IPS-15b (cell line): ENCODE results near the gene TOX2.

Experiments used
- H3K27me3 ChIP-seq: one replicate; pipeline ENCODE4 v1.6.1; 2013; ENCODE audit warnings: low read length; ENCODE audit not compliant: control insufficient read depth, insufficient read depth
- H3K36me3 ChIP-seq: one replicate; pipeline ENCODE4 v1.6.1; 2013; ENCODE audit warnings: low read length; ENCODE audit not compliant: control insufficient read depth, insufficient read depth
- H3K4me1 ChIP-seq: one replicate; pipeline ENCODE4 v1.6.1; 2013; ENCODE audit warnings: mild to moderate bottlenecking, low read length; ENCODE audit not compliant: control insufficient read depth, insufficient read depth
- H3K4me3 ChIP-seq: one replicate; pipeline ENCODE4 v1.5.1; 2013; ENCODE audit warnings: low read depth, low read length
- H3K9ac ChIP-seq: one replicate; pipeline ENCODE4 v1.6.1; 2013; ENCODE audit warnings: low read depth, mild to moderate bottlenecking, low read length
- H3K9me3 ChIP-seq: one replicate; pipeline ENCODE4 v1.6.1; 2013; ENCODE audit warnings: mild to moderate bottlenecking, low read length; ENCODE audit not compliant: control insufficient read depth, insufficient read depth

The TOX2 gene

GRCh38 chr20:44070139-44070900 lies 155.7 kb downstream of the TOX2 start:
- Histone ChIP-seq H3K36me3 (no peaks in the 10 kb centered on the region), H3K4me1 (no peaks in the 10 kb centered on the region), H3K9me3 (no peaks in the 10 kb centered on the region), H3K9ac (no peak overlapping the region), H3K27me3 (no peaks in the 10 kb centered on the region), H3K4me3 (no peak overlapping the region)

- no peaks in the 10 kb centered on the region for H3K9me3 ChIP-seq
- H3K36me3 ChIP-seq, result no peaks in the 10 kb centered on the region
- H3K9ac ChIP-seq, result no peak overlapping the region
- H3K4me1 ChIP-seq, result no peaks in the 10 kb centered on the region
- no peak overlapping the region for H3K4me3 ChIP-seq
- no peaks in the 10 kb centered on the region for H3K27me3 ChIP-seq
Measured at GRCh38 chr20:44071057-44071456, 156.4 kb downstream of the TOX2 start.

- no peak overlapping the region for H3K9ac ChIP-seq
- H3K36me3 ChIP-seq, result no peaks in the 10 kb centered on the region
- no peak overlapping the region for H3K4me3 ChIP-seq
- H3K4me1 ChIP-seq, result no peaks in the 10 kb centered on the region
- H3K27me3 ChIP-seq, result no peaks in the 10 kb centered on the region
- no peaks in the 10 kb centered on the region for H3K9me3 ChIP-seq
Measured at GRCh38 chr20:44071526-44072111, 157.0 kb downstream of the TOX2 start.

GRCh38 chr20:44072384-44072783 lies 157.7 kb downstream of the TOX2 start:
- no peak overlapping the region for H3K9ac ChIP-seq
- H3K9me3 ChIP-seq, result no peaks in the 10 kb centered on the region

GRCh38 chr20:44073011-44073674 lies 158.5 kb downstream of the TOX2 start:
- Histone ChIP-seq H3K27me3 (no peaks in the 10 kb centered on the region), H3K9me3 (no peaks in the 10 kb centered on the region), H3K4me1 (no peaks in the 10 kb centered on the region), H3K9ac (no peak overlapping the region), H3K36me3 (no peaks in the 10 kb centered on the region), H3K4me3 (no peak overlapping the region)

More at GRCh38 chr20:44072384-44072783, 157.7 kb downstream of the TOX2 start:
- no peak overlapping the region for H3K4me3 ChIP-seq
- H3K36me3 ChIP-seq, result no peaks in the 10 kb centered on the region
- no peaks in the 10 kb centered on the region for H3K4me1 ChIP-seq
- H3K27me3 ChIP-seq, result no peaks in the 10 kb centered on the region

- no peaks in the 10 kb centered on the region for H3K4me1 ChIP-seq
- H3K36me3 ChIP-seq, result no peaks in the 10 kb centered on the region
- no peaks in the 10 kb centered on the region for H3K27me3 ChIP-seq
- H3K9ac ChIP-seq, result no peak overlapping the region
- H3K9me3 ChIP-seq, result no peaks in the 10 kb centered on the region
- H3K4me3 ChIP-seq, result no peak overlapping the region
Measured at GRCh38 chr20:44073675-44074071, 159.0 kb downstream of the TOX2 start.

GRCh38 chr20:44074252-44075151 lies 159.8 kb downstream of the TOX2 start:
- Histone ChIP-seq H3K9ac (no peak overlapping the region), H3K4me1 (no peaks in the 10 kb centered on the region), H3K4me3 (no peak overlapping the region), H3K27me3 (no peaks in the 10 kb centered on the region), H3K36me3 (no peaks in the 10 kb centered on the region), H3K9me3 (no peaks in the 10 kb centered on the region)

- H3K27me3 ChIP-seq, result no peaks in the 10 kb centered on the region
- no peaks in the 10 kb centered on the region for H3K4me1 ChIP-seq
- no peaks in the 10 kb centered on the region for H3K36me3 ChIP-seq
- H3K9me3 ChIP-seq, result no peaks in the 10 kb centered on the region
- no peak overlapping the region for H3K9ac ChIP-seq
- no peak overlapping the region for H3K4me3 ChIP-seq
Measured at GRCh38 chr20:44075191-44075949, 160.7 kb downstream of the TOX2 start.

- Histone ChIP-seq H3K27me3 (no peaks in the 10 kb centered on the region), H3K4me1 (no peaks in the 10 kb centered on the region)
Measured at GRCh38 chr20:44075950-44076232, 161.2 kb downstream of the TOX2 start.

GRCh38 chr20:44079291-44079690 lies 164.6 kb downstream of the TOX2 start:
- no peaks in the 10 kb centered on the region for H3K27me3 ChIP-seq
- H3K9ac ChIP-seq, result no peak overlapping the region
- H3K9me3 ChIP-seq, result no peaks in the 10 kb centered on the region
- no peak overlapping the region for H3K4me3 ChIP-seq
- H3K4me1 ChIP-seq, result no peaks in the 10 kb centered on the region
- H3K36me3 ChIP-seq, result no peaks in the 10 kb centered on the region

More at GRCh38 chr20:44075950-44076232, 161.2 kb downstream of the TOX2 start:
- Histone ChIP-seq H3K36me3 (no peaks in the 10 kb centered on the region), H3K4me3 (no peak overlapping the region), H3K9ac (no peak overlapping the region), H3K9me3 (no peaks in the 10 kb centered on the region)

GRCh38 chr20:44080064-44080463 lies 165.4 kb downstream of the TOX2 start:
- no peak overlapping the region for H3K4me3 ChIP-seq
- H3K4me1 ChIP-seq, result no peaks in the 10 kb centered on the region
- H3K27me3 ChIP-seq, result no peaks in the 10 kb centered on the region
- no peak overlapping the region for H3K9ac ChIP-seq
- H3K9me3 ChIP-seq, result no peaks in the 10 kb centered on the region
- no peaks in the 10 kb centered on the region for H3K36me3 ChIP-seq
